ENCODE data around the gene RASA2. TPM values are rescaled to one million over a fixed set of nuclear protein-coding genes. Genes with fewer than 3 reads are reported as not detected.

Gene RASA2
- total RNA-seq, 1 donor from 2014 or later: 13.2 TPM

DNA sequence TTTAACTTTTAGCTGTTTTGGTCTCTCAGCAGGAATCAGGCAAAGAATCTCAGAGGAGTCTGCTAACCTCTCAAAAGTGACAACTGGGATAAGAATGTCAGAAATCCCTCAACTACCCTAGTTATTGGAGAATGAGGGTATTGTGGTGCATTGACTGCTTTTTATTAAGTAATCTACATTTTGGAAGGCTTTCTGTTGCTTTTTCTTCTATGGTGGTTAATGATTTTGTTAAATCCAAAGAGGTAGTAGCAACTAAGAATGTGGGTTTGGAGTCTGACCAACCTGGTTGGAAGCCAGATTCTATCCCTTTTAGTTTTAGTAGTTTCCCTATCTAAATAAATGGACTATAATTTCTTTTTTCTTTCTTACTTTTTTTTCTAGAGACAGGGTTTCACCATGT lies 156.6 kb downstream of the RASA2 start:
- Mint-ChIP-seq H3K36me3 (ENCODE audit: unreplicated experiment) (no peaks in the 10 kb centered on the region), H3K4me3 (ENCODE audit: unreplicated experiment) (no peak overlapping the region), H3K9me3 (ENCODE audit: unreplicated experiment) (no peaks in the 10 kb centered on the region), H3K27ac (ENCODE audit: unreplicated experiment) (no peak overlapping the region), H3K4me1 (ENCODE audit: low read depth, unreplicated experiment) (peaks cover 10% of the 10 kb centered on the region), H3K27me3 (ENCODE audit: unreplicated experiment) (peaks cover 4% of the 10 kb centered on the region)
- TF ChIP-seq CTCF (IDR thresholded peaks at IDR 0.05; ENCODE audit: partially characterized antibody, unreplicated experiment): no peak
- no peak for DNase-seq

DNA sequence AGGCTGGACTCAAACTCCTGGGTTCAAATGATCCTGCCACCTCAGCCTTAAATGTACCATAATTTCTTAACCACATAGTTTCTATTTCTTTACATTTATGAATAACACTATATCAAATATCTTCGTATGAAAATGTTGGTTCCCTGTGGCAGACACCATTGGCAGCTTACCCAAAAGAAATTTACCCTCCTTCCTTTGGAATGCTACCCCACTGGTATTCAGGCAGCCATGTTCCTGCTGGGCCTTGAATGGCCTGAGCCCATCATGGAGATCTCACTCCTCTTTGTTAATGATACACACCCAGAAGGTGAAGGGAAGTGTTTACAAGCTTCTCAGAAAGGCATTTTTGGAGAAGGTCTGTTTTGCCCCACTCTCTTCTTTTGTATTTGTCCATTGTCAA lies 157.0 kb downstream of the RASA2 start:
- no peaks in the 10 kb centered on the region for H3K9me3 Mint-ChIP-seq (ENCODE audit: unreplicated experiment)
- no peak for TF ChIP-seq CTCF (IDR thresholded peaks at IDR 0.05; ENCODE audit: partially characterized antibody, unreplicated experiment)
- H3K4me3 Mint-ChIP-seq (ENCODE audit: unreplicated experiment): no peak overlapping the region
- H3K36me3 Mint-ChIP-seq (ENCODE audit: unreplicated experiment): no peaks in the 10 kb centered on the region
- peaks cover 4% of the 10 kb centered on the region for H3K27me3 Mint-ChIP-seq (ENCODE audit: unreplicated experiment)
- H3K27ac Mint-ChIP-seq (ENCODE audit: unreplicated experiment): no peak overlapping the region
- DNase-seq: no peak
- peaks cover 11% of the 10 kb centered on the region for H3K4me1 Mint-ChIP-seq (ENCODE audit: low read depth, unreplicated experiment)

DNA sequence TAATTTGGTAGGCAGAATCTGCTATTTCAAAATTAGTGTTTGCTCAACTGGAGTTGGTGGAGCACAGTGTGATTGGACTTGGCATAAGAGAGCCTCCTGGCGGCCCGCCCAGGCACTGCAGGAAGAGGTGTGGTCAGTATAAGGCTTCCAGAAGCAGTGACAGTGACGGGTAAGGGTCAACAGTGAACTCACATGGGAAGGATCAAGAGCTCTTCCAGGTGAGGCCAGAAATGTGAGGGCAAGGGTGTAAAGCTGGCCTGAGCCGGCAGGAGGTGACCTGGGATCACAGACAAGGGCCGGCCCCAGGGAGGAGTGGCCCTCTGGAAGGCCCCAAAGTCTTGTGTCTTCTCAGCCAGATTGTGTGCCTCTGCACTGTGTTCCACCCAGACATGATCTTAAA lies 158.1 kb downstream of the RASA2 start:
- H3K27ac Mint-ChIP-seq (ENCODE audit: unreplicated experiment): no peak overlapping the region

DNA sequence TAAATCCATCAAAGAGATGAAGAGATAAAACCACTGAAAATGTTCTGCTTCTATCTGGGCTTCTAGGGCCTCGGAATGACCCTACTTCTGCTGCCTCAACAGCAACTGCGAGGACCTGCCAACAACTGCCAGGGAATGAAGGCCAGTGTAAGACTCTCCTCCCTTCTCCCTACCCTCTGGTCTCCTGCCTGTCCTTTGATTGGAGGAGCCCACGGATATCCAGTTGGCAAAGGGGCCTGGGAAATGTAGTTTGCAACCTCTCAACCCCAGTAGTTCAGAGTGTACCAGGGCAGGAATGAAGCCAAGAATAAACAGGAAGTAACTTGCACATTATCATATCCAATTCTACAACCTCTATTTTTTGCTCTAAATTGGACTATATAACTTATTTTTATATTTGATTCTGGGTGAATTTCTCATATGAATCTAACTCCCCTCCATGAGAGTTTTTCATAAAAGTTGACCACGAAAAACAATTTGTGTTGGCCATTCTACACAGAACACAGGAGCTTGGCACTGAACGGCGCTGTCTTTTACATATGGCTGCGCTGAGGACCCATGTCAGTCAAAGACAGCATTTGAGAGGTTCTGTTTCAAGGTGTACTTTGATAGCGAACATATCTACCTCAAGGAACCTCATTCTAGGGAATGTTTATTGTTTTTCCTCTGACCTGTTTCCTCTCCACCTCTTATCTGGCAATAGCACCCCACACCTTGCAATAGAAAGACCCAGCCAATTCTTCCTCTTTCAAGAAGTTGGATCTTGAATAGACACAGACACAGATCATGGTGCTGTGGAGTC lies 160.1 kb downstream of the RASA2 start:
- Mint-ChIP-seq H3K4me1 (ENCODE audit: low read depth, unreplicated experiment) (peaks cover 11% of the 10 kb centered on the region), H3K27me3 (ENCODE audit: unreplicated experiment) (peaks cover 4% of the 10 kb centered on the region), H3K4me3 (ENCODE audit: unreplicated experiment) (no peak overlapping the region), H3K36me3 (ENCODE audit: unreplicated experiment) (no peaks in the 10 kb centered on the region), H3K27ac (ENCODE audit: unreplicated experiment) (no peak overlapping the region), H3K9me3 (ENCODE audit: unreplicated experiment) (no peaks in the 10 kb centered on the region)
- DNase-seq: no peak
- TF ChIP-seq CTCF (IDR thresholded peaks at IDR 0.05; ENCODE audit: partially characterized antibody, unreplicated experiment): no peak

More for the DNA sequence above, 158.1 kb downstream of the RASA2 start:
- TF ChIP-seq CTCF (IDR thresholded peaks at IDR 0.05; ENCODE audit: partially characterized antibody, unreplicated experiment): peak; percentile 65
- peaks cover 11% of the 10 kb centered on the region for H3K4me1 Mint-ChIP-seq (ENCODE audit: low read depth, unreplicated experiment)
- no peaks in the 10 kb centered on the region for H3K36me3 Mint-ChIP-seq (ENCODE audit: unreplicated experiment)
- no peaks in the 10 kb centered on the region for H3K9me3 Mint-ChIP-seq (ENCODE audit: unreplicated experiment)
- H3K4me3 Mint-ChIP-seq (ENCODE audit: unreplicated experiment): no peak overlapping the region
- DNase-seq: peak; percentile 78
- H3K27me3 Mint-ChIP-seq (ENCODE audit: unreplicated experiment): peaks cover 4% of the 10 kb centered on the region

DNA sequence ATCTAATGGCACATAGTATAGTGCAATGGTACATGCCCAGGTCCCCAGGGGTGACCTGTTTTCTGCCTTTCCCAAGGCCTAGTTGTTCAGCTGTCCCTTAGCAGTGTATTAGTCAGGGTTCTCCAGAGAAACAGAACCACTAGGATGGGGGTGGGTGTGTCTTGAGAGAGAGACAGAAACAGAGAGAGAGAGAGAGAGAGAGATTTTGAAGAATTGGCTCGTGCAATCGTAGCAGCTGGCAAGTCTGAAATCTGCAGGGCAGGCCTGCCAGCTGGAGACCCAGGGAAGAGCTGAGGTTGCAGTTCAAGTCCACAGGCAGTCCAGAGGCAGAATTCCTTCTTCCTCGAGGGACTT lies 160.7 kb downstream of the RASA2 start:
- no peak for TF ChIP-seq CTCF (IDR thresholded peaks at IDR 0.05; ENCODE audit: partially characterized antibody, unreplicated experiment)
- Mint-ChIP-seq H3K27ac (ENCODE audit: unreplicated experiment) (no peak overlapping the region), H3K9me3 (ENCODE audit: unreplicated experiment) (no peaks in the 10 kb centered on the region), H3K36me3 (ENCODE audit: unreplicated experiment) (no peaks in the 10 kb centered on the region), H3K27me3 (ENCODE audit: unreplicated experiment) (peaks cover 7% of the 10 kb centered on the region), H3K4me3 (ENCODE audit: unreplicated experiment) (no peak overlapping the region), H3K4me1 (ENCODE audit: low read depth, unreplicated experiment) (peaks cover 11% of the 10 kb centered on the region)
- no peak for DNase-seq

Data from glutamatergic neuron (in vitro differentiated cells).